ENCODE measurements around the gene GBP3. TPM values are rescaled to one million over a fixed set of nuclear protein-coding genes. Genes with fewer than 3 reads are reported as not detected.

The GBP3 gene
- polyA plus RNA-seq (2011; rRNA removed) (1.9 and 2.4 TPM in 2 replicates), polyA plus RNA-seq (2017; fragmentation: RNase III; extraction: RNeasy Plus Mini Kit Qiagen cat#74134 plus additional on column Dnase treatment) (0.93 to 1.1 TPM (median 0.98 TPM) in 3 replicates), polyA minus RNA-seq (2011; rRNA and poly(A)+ RNA removed) (0.54 and 4.8 TPM in 2 replicates)
- polyA plus RNA-seq (2012; cell fraction: cytosol; rRNA removed) = 0.13 and 0.22 TPM in 2 replicates
- 0.13 and 0.44 TPM in 2 replicates for polyA plus RNA-seq (2012; cell fraction: nucleus; rRNA removed)

- ATAC-seq = peak; percentile 24 to 34; a peak in 3 of 6 replicates
- Histone ChIP-seq H3K27ac (peak within 1 kb of the TSS in 1 of 2 experiments; percentile 19; a peak in 1 of 6 replicates), H3K4me1 (no peaks in the 10 kb centered on the region; the same call in 2 of the 3 replicates), H3K4me3 (no peak within 1 kb of the TSS), H3K9me3 (no peaks in the 10 kb centered on the region), H3K4me2 (peak within 1 kb of the TSS; percentile 65)
- 32% methylated on average over 5 of the region's 5 CpGs for WGBS (ENCODE audit: missing lambda C conversion rate)
- no peak for FAIRE-seq
- DNase-seq (ENCODE audit: low read depth in 1 of 2, low spot score in 1 of 2) = no peak
- no peak for TF ChIP-seq FOXS1 (CRISPR knock-in tag; IDR thresholded peaks at IDR 0.05)
- TF ChIP-seq RCOR1 (IDR thresholded peaks at IDR 0.05; ENCODE audit: low read depth, low read length) = no peak
- no peak for TF ChIP-seq JUN (IDR thresholded peaks at IDR 0.05)
- TF ChIP-seq BHLHE40 (IDR thresholded peaks at IDR 0.05; ENCODE audit: low read depth, low read length) = no peak
- TF ChIP-seq SMC3 (IDR thresholded peaks at IDR 0.05) = no peak
- TF ChIP-seq EP300 (IDR thresholded peaks at IDR 0.05) = no peak
- TF ChIP-seq USF2 (IDR thresholded peaks at IDR 0.05) = no peak
- no peak for TF ChIP-seq MAZ (IDR thresholded peaks at IDR 0.05; ENCODE audit: borderline replicate concordance, low read depth, low read length)
- TF ChIP-seq HOXB13 (CRISPR knock-in tag; IDR thresholded peaks at IDR 0.05; ENCODE audit: low read depth) = no peak
- TF ChIP-seq TP53 (CRISPR knock-in tag; IDR thresholded peaks at IDR 0.05) = no peak
- TF ChIP-seq FOSL2 (IDR thresholded peaks at IDR 0.05) = no peak
- TF ChIP-seq FOSL2 (CRISPR knock-in tag; IDR thresholded peaks at IDR 0.05) = no peak
- TF ChIP-seq POLR2AphosphoS2 (conservative IDR thresholded peaks at IDR 0.05; ENCODE audit: low read length) = no peak
- no peak for TF ChIP-seq EHMT2 (IDR thresholded peaks at IDR 0.05; ENCODE audit: low read depth)
- ChIA-PET POLR2A (no interaction called here), CTCF (interaction anchor here (0.8 kb wide), 1 partner anchor 12 kb away, joined by 3 read pairs; no protein-coding TSS in a partner anchor)
Measured at GRCh38 chr1:89022167-89022959, at the start of gene GBP3. GBP3 (minus strand) TSS chr1:89022866; CDS start chr1:89020721, 2,145 bp downstream.

- TF ChIP-seq ZNF302 (CRISPR knock-in tag; IDR thresholded peaks at IDR 0.05) (no peak), SMC3 (IDR thresholded peaks at IDR 0.05) (no peak), CTCF (IDR thresholded peaks at IDR 0.05) (no peak), CBX8 (IDR thresholded peaks at IDR 0.05) (no peak), RCOR1 (IDR thresholded peaks at IDR 0.05; ENCODE audit: low read depth, low read length) (no peak), ELK1 (IDR thresholded peaks at IDR 0.05; ENCODE audit: low read depth, low read length) (no peak), RFX5 (IDR thresholded peaks at IDR 0.05) (no peak), JUN (IDR thresholded peaks at IDR 0.05) (no peak), CHD2 (IDR thresholded peaks at IDR 0.05; ENCODE audit: low read length, partially characterized antibody) (no peak), BCL3 (IDR thresholded peaks at IDR 0.05) (no peak), CEBPB (IDR thresholded peaks at IDR 0.05) (no peak)
- ChIA-PET POLR2A (no interaction called here), CTCF (no interaction called here)
- H3K27ac ChIP-seq = no peak overlapping the region
- WGBS (ENCODE audit: missing lambda C conversion rate) = 78% methylated on average over 1 of the region's 1 CpG
- ATAC-seq = no peak
- DNase-seq (ENCODE audit: low read depth in 1 of 2, low spot score in 1 of 2) = no peak
- FAIRE-seq = no peak
- H3K9me3 ChIP-seq = no peaks in the 10 kb centered on the region
- no peak overlapping the region for H3K4me3 ChIP-seq
- H3K4me2 ChIP-seq = no peak overlapping the region
- H3K4me1 ChIP-seq = no peaks in the 10 kb centered on the region
Measured at GRCh38 chr1:89070509-89070908, 47.8 kb upstream of the GBP3 start.
